MM.1S (cell line): ENCODE measurements around the gene ZFHX3.

Experiments
- CTCF ChIP-seq: fragments of 300-600 bp; sonication (generic); IDR thresholded peaks from 2 replicates; pipeline ENCODE4 v1.5.1; 2016; ENCODE audit warnings: antibody characterized with exemption, low read length, mixed read lengths
- EZH2 ChIP-seq: fragments of 300-600 bp; sonication (generic); optimal IDR thresholded peaks from 2 replicates; pipeline ENCODE3; 2017; ENCODE audit warnings: low read depth, mild to moderate bottlenecking, antibody characterized with exemption, low read length, mixed read lengths

GRCh38 chr16:72909196-72909595 is 138.7 kb downstream of the ZFHX3 start:
- TF ChIP-seq EZH2 (no peak), CTCF (no peak)
